Loucy (cell line): ENCODE measurements around the gene MST1.

ENCODE experiments used
- CTCF ChIP-seq: fragments of 200-600 bp; sonication (generic); conservative IDR thresholded peaks from 2 replicates; pipeline ENCODE4 v1.5.1; 2014; ENCODE audit warnings: mild to moderate bottlenecking, antibody characterized with exemption, low read length
- EZH2phosphoT487 ChIP-seq: fragments of 200-600 bp; IDR thresholded peaks from 2 replicates; pipeline ENCODE4 v1.6.1; 2018; ENCODE audit warnings: antibody characterized with exemption, mild to moderate bottlenecking, moderate library complexity, borderline replicate concordance

- no peak for TF ChIP-seq CTCF
- TF ChIP-seq EZH2phosphoT487, result no peak
These were observed 45.5 kb upstream of the MST1 start for GRCh38 chr3:49734752-49735151.
